ENCODE measurements around the gene CHST1. TPM values are rescaled to one million over a fixed set of nuclear protein-coding genes. Genes with fewer than 3 reads are reported as not detected.

The CHST1 gene
- total and polyA plus RNA-seq, 2 donors (not counting 3 experiments of a cell fraction or from before 2014, with no cell fraction given), result 12.6 to 40.5 TPM

DNA sequence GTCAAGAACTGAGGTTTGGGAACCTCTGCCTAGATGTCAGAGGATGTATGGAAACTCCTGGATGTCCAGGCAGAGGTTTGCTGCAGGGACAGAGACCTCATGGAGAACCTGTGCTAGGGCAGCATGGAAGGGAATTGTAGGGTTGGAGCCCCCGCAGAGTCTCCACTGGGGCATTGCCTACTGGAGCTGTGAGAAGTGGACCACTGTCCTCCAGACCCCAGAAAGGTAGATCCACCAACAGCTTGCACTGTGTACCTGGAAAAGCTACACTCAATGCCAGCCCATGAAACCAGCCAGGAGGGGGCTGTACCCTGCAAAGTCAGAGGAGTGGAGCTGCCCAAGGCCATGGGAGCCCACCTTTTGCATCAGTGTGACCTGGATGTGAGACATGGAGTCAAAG is 29.5 kb downstream of the CHST1 start:
- CTCF ChIA-PET, result no interaction called here
- no peak overlapping the region for H3K4me3 ChIP-seq (replicated peaks in 1 of 3; ENCODE audit: insufficient read depth in 1 of 3, low read depth in 1 of 3, low read length in 3 of 3)
- POLR2A ChIA-PET, result no interaction called here
- H3K9me3 ChIP-seq (replicated peaks; ENCODE audit: control insufficient read depth, insufficient read depth, low read length), result no peaks in the 10 kb centered on the region
- no peaks in the 10 kb centered on the region for H4K20me1 ChIP-seq (replicated peaks; ENCODE audit: control insufficient read depth, extremely low read depth, insufficient read depth, low read length)
- no peaks in the 10 kb centered on the region for H3K9me1 ChIP-seq (replicated peaks; ENCODE audit: control insufficient read depth, extremely low read depth, insufficient read depth, low read length)
- intact Hi-C loops (cut with micrococcal nuclease), result no loop called here
- no peak overlapping the region for H2AFZ ChIP-seq (ENCODE audit: low read depth, low read length)
- peaks cover 0 to 3% of the 10 kb centered on the region in 2 experiments for H3K27me3 ChIP-seq (ENCODE audit: control insufficient read depth in 2 of 2, insufficient read depth in 2 of 2, low read length in 2 of 2)
- no peak overlapping the region for H3K9ac ChIP-seq (replicated peaks; ENCODE audit: extremely low read depth, insufficient read depth, low read length)
- no peaks in the 10 kb centered on the region for H3K36me3 ChIP-seq (ENCODE audit: control insufficient read depth in 2 of 2, extremely low read depth in 1 of 2, insufficient read depth in 2 of 2, low read length in 2 of 2)
- no peaks in the 10 kb centered on the region for H3K79me2 ChIP-seq (ENCODE audit: control insufficient read depth, insufficient read depth, low read length)
- no peak overlapping the region for H3K4me2 ChIP-seq (ENCODE audit: insufficient read depth, low read length)
- no peak for FAIRE-seq
- no TSS peak for BruUV-seq (replicated peaks)
- DNase-seq (ENCODE audit: low read depth, low spot score), result no peak
- no peak for TF ChIP-seq GATA2 (IDR thresholded peaks at IDR 0.05; ENCODE audit: insufficient read depth, insufficient read length, low read depth, low read length)
- TF ChIP-seq POLR2AphosphoS5 (IDR thresholded peaks at IDR 0.05; ENCODE audit: insufficient read depth, low read depth, low read length), result no peak
- TF ChIP-seq EZH2 (IDR thresholded peaks at IDR 0.05; ENCODE audit: borderline replicate concordance, low read depth, low read length, severe bottlenecking), result no peak
- TF ChIP-seq, protein P1, sequence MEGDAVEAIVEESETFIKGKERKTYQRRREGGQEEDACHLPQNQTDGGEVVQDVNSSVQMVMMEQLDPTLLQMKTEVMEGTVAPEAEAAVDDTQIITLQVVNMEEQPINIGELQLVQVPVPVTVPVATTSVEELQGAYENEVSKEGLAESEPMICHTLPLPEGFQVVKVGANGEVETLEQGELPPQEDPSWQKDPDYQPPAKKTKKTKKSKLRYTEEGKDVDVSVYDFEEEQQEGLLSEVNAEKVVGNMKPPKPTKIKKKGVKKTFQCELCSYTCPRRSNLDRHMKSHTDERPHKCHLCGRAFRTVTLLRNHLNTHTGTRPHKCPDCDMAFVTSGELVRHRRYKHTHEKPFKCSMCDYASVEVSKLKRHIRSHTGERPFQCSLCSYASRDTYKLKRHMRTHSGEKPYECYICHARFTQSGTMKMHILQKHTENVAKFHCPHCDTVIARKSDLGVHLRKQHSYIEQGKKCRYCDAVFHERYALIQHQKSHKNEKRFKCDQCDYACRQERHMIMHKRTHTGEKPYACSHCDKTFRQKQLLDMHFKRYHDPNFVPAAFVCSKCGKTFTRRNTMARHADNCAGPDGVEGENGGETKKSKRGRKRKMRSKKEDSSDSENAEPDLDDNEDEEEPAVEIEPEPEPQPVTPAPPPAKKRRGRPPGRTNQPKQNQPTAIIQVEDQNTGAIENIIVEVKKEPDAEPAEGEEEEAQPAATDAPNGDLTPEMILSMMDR (IDR thresholded peaks at IDR 0.05; ENCODE audit: extremely low read depth in 1 of 2, insufficient read depth in 1 of 2, low read depth in 1 of 2, low read length in 2 of 2), result no peak
- TF ChIP-seq POLR2A (IDR thresholded peaks at IDR 0.05; ENCODE audit: low read depth, low read length), result no peak
- TF ChIP-seq, protein P2, sequence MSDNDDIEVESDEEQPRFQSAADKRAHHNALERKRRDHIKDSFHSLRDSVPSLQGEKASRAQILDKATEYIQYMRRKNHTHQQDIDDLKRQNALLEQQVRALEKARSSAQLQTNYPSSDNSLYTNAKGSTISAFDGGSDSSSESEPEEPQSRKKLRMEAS (IDR thresholded peaks at IDR 0.05; ENCODE audit: insufficient read depth, insufficient read length), result no peak
- TF ChIP-seq MYC (IDR thresholded peaks at IDR 0.05; ENCODE audit: low read depth, low read length), result no peak
- no peak for TF ChIP-seq FOS (IDR thresholded peaks at IDR 0.05; ENCODE audit: borderline replicate concordance, insufficient read depth, low read length)
- no peak for TF ChIP-seq JUN (IDR thresholded peaks at IDR 0.05; ENCODE audit: borderline replicate concordance, insufficient read depth, insufficient read length, low read depth)
- no peaks in the 10 kb centered on the region for H3K4me1 ChIP-seq (ENCODE audit: control insufficient read depth, extremely low read depth, insufficient read depth, low read length)
- dilution Hi-C loops (cut with MboI; ENCODE audit: extremely low pct_ligation_motif_present, low sequenced_read_pairs), result no loop called here
- no peak overlapping the region for H3K27ac ChIP-seq (ENCODE audit: insufficient read depth, low read depth, low read length)

All from endothelial cell of umbilical vein (primary cell).